HG03139 (cell line): Measurements from ENCODE around the gene P2RX7.

Experiments
- ATAC-seq: cut with Tn5 transposase; IDR thresholded peaks from one replicate; pipeline ENCODE4 v1.9.1; 2021; ENCODE audit not compliant: unreplicated experiment

Gene P2RX7

DNA sequence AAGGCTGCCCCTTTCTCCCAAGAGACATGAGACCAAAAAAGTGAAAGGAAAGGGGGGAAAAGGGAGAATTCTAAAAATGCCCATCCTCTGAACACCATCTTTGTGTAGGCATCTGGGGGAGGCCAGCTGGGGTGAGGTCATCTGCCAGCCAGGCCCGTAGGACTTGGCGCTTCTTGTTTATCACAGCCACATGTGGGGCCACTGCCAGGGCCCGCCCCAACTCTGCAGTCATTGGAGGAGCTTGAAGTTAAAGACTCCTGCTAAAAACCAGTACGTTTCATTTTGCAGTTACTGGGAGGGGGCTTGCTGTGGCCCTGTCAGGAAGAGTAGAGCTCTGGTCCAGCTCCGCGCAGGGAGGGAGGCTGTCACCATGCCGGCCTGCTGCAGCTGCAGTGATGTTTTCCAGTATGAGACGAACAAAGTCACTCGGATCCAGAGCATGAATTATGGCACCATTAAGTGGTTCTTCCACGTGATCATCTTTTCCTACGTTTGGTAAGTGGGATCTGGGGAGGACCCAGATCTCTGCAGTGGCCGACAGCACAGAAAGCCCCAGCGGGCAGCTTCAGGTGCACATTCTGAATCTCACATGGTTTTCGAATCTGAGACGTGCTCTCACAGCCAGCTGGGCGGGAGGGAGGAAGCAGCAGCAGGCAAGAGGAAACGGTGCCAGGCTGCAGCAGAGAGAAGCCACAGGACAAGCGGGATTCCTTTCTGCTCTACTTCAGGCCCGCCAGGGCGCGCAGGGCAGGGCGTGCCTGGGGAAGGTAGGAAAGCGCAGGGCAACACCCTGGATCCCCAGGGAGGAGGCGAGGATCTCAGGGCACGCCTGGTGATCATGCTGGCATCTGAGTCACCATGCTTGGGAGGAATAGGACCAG is at the start of gene P2RX7:
P2RX7 (plus strand) TSS at position 276 of the 881 bp plus-strand sequence; CDS start at position 371, 95 bp downstream.
- ATAC-seq = no peak

DNA sequence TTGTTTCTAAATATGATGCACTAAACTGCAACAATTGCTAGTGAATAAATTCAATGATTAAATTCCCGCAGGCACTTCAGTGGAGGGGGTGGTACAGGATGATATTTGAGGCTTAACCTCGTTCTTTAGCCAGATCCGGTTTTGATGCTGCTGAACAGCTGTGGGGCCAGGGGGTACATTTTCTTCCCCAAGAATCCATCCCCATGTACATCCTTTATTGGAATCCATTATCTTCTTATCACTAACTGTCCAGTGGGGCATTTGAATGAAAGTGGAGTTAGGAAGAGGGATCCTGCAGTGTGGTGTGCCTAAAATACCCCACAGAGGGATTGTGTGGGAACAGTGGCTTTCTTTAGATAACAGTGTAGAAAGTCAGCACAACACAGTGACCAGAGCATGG is 48.4 kb upstream of the P2RX7 start:
- ATAC-seq = no peak

DNA sequence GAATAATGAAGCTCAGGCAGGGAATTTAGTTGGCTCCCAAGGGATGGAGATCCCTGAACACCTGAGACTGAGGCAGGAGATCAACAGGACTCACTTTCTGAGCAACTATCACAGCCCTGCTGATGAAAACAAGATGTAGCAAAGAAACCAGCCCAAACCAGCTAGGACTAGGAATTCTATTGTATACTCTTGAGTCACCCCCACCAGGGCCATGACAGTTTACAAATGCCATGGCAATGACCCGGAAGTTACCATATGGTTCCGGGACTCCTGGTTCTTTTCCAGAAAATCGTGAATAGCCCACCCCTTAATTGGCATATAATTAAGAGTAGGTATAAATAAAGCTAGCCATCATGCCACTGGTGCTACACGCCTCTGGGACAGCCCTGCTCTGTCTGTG is 47.6 kb upstream of the P2RX7 start:
- no peak for ATAC-seq

DNA sequence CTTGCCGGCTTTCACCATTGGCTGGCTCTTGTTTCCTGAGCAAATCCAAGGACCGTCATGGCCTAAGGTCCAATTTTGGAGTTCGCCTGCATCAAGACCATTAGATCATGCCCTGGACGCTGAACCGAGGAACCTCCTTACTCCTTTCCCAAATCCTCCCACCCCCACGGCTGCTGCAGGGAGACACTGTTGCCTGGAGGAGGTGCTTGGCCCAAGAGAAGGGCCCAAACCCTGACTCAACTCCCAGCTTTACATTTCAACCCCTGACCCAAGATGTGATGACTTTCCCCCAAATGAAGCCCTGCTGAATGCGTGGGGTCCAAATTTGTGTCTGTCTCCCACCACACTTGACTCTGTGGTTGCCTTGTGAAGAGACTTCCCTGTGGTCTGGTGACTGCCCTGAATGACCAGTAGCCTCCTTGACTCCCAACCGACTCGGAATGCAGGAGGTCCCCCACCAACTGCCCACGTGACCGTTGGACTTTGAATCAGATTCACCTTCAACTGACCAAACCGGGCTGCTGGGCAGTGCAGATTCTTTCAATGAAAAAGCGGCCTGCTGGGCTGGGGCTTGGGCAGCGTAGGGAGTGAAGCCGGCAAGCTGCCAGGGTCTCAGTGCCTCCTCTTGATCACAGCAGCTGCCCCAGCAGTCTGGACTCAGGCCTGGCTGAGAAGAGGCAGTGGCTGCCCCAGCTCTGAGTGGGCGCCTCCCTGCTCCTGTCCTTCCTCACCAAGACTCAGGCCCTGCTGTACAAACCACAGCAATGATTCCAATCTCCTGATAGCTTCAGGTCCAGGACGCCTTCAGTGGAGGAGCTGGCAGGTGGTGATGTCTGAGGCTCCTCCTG is 46.9 kb upstream of the P2RX7 start:
- no peak for ATAC-seq

DNA sequence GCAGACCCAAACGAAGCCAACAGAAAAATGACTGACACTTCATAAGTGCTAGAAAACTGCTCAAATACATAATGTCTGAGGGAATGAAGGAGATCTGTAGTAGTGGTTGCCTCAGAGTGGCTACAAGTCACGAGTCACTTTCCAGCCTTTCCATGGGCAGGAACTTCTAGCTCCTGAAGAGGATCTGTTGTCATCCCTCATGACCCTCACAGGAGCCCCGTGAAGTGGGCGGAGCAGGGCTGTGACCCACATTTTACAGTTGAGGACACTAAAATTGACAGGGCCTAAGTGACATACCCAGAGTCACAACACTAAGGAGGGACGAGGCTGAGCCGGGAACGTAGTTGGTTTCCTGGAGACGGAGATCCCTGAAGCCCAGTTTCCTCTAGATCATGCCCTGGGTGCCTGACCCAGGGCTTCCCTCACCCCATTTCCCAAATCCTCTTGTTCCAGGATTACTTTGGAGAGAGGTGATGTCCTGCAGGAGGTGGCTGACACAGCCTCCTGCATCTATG is 45.8 kb upstream of the P2RX7 start:
- no peak for ATAC-seq

DNA sequence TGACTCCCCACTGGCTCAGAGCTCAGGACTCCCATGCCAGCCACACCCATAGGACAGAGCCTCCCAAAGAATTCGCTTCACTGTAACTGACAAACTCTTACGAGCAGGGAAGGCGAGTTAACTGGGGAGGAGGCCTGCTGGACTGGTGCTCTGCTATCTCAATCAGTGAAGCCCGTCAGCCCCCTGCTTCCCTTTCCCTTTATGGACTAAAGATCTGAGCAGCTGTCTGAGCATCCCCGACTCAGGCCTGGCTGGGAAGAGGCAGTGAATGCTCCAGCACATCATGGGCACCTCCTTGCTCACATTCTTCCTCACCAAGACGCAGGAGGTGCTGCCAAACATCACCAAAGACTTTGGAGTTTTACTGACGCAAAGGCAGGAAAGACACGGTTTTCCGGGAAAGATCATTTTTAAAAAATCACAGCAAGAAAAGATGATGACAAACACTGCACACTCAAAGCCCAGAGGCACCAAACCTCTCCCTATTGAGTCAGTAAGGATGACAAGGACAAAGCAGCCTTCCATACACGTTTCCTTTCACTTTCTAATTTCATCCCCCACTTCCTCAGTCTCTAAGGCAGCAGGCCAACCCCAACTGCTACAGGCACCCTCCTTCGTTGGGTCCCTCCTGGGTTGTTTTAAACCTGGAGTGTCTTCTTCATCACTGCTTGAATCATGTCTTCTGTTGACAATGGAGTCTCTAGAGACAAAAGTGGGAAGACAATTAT is 45.0 kb upstream of the P2RX7 start:
- ATAC-seq = no peak

DNA sequence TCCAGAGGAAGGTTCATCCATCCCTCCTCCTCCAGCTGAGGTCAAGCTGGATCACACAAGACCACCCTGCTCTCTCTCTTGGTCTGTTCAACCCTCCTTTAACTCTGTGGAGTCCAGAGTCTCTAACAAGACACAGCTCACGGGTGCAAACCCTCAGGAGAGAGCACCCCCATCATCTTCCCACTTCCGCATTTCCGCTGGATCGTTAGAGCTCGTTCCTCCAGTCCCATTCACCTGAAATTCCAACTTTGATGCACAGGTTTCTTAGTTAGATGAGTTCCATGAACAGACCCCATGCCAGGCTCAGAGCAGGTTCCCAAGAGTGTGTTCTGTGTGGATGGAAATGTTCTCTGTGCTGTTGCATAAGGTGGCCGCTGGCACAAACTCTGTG is 44.5 kb upstream of the P2RX7 start:
- no peak for ATAC-seq

DNA sequence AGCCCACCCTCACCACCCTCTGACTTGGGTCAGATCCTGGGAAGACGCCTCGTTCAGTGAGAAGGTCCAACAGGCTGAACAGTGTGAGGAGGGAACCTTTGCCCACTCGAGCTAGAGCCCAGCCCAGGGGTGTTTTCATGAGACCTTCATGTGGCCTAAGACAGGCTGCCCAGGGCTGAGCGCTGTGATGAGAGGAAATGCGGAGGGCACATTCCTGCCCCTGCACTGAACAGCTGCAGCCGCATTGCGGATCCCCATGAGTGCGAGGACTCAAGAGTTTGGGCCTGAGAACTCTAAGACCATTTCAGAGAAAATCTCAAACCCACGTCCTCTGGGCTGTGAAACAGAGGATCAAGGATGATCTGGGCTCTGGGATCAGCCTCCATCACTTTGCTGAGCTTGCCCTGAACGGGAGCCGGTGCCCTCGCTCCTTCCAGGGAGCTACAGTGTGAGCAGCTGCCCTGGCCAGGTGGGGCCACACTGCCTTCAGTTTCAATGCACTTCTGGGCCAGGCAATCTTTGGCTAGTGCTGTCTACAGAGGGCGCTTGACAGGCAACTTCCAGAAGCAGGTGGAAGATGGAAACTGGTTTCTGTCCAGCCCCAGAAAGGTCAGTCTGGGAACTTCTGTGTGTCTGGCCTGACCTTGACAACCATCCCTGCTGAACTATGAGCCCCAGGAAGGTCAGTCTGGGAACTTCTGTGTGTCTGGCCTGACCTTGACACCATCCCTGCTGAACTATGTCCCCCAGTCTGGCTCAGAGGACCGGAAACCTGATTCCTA is 43.5 kb upstream of the P2RX7 start:
- ATAC-seq = no peak

DNA sequence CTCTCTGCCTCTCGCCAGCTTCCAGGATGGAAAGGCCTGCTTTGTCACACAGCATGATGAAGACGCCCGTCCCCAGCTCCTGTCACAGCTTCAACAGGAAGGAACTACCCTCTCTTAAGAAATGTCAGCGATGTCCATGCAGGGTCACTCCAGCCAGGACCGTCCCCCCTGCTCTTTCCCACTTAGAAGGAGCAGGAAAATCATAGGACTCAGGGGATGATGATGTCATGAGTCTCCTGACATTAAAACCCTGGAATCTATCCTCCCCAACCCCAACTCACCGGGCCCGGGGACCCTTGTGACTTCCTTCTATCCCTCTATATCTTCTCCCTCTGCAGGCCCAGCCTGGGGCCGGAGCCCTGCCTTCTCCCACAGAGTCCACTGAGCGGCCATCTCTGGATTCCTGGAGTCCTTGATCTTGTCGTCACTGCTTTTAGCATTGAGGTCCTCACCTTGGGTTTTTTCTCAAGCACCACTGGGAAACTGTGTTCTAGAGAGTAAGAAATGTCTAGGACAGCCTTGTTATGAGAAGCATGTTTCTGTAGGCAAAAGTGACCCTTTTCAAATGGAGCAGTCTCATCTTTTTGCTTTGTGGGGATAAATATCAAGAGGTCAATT is 42.8 kb upstream of the P2RX7 start:
- no peak for ATAC-seq

DNA sequence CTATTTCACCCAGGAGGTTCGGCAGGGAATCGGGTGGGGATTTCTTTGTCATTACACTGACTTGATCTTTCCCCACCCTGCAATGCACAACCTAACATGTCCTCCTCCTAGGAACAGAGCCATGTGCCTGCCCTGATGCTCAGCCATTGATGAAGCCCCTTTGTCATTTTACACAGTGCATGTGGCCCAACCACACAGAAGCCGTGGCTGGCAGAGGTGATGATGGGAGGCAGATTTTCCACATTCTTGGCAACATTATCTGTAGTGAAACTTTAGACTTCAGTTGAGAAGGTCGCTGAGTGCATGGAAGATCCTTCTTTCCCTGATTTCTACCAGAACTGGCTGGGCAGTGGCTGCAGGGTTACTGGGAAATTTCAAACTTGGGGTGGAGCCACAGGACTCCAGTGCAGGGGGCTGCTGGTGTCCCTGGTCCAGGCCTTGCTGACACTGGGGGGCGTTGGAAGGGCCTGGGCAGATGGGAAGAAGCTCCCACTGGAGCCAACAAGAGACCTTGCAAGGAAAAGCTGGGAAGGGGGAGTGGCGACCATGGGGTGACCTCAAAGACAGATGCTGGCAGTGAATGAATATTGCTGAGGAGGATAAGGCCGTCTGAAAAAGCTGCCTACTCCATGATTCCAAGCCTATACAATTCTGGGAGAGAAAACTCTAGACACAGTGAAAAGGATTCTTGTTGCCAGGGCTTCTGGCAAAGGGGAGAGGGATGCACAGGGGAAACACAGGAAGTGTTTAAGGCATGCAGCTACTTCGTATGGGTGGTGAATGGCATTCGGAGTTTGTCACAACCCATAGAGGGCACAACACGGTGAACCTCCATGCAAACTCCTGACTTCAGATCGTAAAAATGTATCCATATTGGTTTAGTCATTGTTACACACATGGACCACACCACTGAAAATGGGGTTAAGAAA is 41.8 kb upstream of the P2RX7 start:
- no peak for ATAC-seq

DNA sequence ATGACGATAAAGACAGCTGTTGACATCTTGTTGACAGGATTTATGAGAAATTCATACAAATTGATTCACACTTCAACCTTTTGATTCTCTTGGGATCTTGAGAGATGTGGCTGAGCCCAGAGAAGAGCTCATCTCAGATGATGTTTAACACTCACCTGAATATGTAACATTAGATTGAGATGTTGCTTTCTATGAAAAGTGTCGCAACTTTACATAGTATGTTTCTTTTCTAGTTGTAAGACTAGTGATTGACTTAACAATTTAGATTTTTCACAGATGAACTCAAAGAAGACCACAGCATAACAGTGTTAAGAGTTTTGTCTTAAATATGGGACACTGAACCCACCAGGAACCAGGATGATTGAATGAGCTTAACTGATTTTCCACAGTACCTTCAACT is 40.6 kb upstream of the P2RX7 start:
- ATAC-seq = no peak

DNA sequence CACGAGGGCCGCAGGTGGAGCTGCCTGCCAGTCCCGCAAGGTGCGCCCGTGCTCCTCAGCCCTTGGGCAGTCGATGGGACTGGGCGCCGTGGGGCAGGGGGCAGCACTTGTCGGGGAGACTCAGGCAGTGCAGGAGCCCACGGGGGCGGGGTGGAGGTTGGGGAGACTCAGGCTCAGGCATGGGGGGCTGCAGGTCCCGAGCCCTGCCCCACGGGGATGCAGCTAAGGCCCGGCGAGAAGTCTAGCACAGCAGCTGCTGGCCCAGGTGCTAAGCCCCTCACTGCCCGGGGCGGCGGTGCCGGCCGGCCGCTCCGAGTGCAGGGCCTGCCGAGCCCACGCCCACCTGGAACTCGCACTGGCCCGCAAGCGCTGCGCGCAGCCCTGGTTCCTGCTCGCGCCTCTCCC is 39.2 kb upstream of the P2RX7 start:
- no peak for ATAC-seq

DNA sequence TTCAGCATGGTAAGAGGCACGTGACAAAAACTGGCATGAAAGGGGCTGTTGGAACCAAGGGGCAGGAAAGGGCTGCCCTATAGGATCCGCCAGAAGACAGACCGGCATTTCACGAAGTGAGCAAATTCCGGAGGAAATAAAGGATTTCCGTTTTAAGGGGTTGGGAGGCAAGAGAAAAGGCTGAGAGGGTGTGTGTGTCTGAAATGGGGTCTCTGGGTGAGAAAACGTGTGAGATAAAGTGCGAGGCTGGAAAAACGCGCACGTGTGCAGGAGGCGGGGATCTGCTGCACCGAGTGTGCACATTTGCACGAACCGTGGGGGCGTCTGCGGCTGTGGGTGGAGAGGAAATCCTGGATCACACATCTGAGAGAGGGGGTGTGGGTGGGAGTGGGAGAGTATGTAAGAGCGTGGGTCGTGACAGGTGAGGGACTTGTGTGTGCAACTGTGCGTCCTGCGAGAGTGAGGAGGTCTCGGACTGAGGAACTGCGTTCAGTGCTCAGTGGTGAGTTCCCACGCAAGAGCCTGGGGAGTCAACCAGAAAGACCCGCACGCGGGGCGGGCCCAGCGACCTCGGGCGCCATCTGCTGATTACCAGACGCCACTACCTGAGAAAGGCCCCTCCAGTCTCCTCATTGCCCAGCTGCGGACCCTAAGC is 37.0 kb upstream of the P2RX7 start:
- peak; percentile 53 for ATAC-seq

DNA sequence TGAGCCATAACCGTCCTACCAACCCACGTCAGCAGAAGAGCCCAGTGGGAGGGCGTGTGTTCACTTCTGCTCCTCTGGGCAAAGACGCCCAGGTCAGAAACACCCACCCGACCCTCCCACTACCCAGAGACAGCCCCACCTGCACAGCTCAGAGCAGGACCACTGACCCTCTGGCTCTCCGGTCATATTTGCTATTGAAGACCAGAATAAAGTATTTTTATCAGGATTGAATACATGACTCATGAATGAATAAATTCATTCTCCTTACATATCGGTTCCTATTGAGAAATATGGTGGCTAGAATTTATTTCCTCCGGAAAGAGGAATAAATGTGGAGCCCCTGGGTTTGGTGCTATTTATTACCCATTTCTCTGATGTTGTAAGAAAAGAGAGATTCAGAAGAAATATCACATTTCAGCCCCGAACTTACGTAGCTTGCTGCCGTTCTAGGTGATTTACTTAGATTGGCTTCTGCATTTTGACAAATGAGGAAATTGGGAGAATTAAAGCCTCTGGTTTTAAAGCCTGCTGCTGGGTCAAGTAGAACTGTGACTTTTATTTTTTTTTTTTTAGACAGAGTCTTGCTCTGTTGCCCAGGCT is 36.4 kb upstream of the P2RX7 start:
- ATAC-seq = no peak

DNA sequence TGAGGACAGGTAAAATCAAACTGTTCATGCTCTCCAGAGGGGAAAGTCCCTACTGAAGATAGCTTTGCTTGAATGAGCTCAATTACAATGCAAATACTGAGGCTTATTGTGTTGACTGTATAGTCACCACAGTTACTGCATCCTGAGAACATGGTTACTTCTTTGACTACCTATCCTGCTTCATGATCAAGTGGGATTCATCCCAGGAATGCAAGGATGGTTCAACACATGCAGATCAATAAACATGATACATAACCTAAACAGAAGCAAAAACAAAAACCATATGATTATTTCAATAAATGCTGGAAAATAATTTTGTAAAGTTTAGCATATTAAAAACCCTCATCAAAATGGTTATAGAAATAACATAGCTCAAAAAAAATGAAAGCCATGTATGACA is 32.9 kb upstream of the P2RX7 start:
- no peak for ATAC-seq

DNA sequence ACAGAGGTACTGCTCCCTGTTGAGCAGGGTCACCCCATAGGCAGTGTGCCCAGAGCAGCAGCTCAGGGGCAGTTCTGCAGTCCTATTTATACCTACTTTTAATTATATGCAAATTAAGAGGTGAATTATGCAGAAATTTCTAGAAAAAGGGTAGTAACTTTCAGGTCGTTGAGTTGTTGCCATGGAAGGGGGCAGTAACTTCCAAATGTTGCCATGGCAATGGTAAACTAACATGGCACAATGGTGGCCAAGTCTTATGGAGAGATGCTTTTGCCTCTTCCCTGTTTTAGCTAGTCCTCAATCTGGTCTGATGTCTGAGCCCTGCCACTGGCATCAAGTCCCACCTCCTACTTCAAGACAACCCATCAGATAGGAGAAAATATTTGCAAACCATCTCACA is 30.4 kb upstream of the P2RX7 start:
- ATAC-seq = no peak

DNA sequence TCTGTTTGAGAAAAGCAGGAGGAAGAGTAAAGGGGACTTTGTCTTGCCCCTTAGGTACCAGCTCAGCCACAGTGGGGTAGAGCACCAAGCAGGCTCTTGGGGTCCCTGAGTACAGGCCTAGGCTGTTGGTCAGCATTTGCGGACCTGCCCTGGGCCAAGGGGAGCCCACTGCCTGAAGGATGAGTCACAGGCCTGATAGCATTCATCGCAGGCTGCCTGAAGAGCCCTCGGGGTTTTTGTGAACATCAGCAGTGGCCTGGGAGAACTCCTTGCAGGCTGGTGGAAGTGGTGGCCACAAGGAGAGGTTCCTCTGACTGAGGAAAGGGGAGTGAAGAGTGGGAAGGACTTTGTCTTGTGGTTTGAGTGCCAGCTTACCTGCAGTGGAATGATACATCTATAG is 25.0 kb upstream of the P2RX7 start:
- ATAC-seq = no peak

DNA sequence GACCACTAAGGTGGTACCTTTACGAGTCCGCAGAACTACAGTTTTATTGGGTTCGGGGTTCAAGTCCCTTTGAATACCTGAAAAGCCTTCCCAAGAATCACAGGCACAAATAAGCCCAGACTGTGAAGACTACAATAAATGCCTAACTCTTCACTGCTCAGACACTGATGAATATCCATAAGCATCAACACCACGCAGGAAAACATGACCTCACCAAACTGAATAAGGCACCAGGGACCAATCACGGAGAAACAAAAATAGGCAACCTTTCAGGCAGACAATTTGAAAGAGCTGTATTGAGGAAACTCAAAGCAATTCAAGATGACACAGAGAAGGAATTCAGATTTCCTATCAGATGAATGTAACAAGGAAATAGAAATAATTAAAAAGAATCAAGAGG is 24.2 kb upstream of the P2RX7 start:
- no peak for ATAC-seq
